Astrocyte of the spinal cord (primary cell): ENCODE results near the gene CDHR2.

ENCODE experiments used
- DNase-seq: peaks from one replicate; pipeline ENCODE4 v3.0.0; 2011; ENCODE audit warnings: low read depth, low spot score
- H3K4me3 ChIP-seq: 2 replicates; pipeline ENCODE4 v1.5.1; 2011; ENCODE audit warnings: low read depth, mild to moderate bottlenecking, low read length, moderate library complexity
- CTCF ChIP-seq: IDR thresholded peaks from 2 replicates; pipeline ENCODE4 v1.5.1; 2012; ENCODE audit warnings: low read depth, mild to moderate bottlenecking, low read length, inconsistent platforms
- in situ Hi-C: cut with HindIII; loops from 2 replicates; pipeline ENCODE4 v1.10.0; 2017; ENCODE audit warnings: low sequenced_read_pairs

CDHR2 gene

GRCh38 chr5:176624142-176624541 is 75.0 kb downstream of the CDHR2 start:
- no peak overlapping the region for H3K4me3 ChIP-seq
- DNase-seq, result no peak
- TF ChIP-seq CTCF, result no peak
- in situ Hi-C loops, result no loop called here

- DNase-seq, result no peak
- no peak overlapping the region for H3K4me3 ChIP-seq
- in situ Hi-C loops, result no loop called here
- TF ChIP-seq CTCF, result no peak
Observed at GRCh38 chr5:176624938-176625337, 75.8 kb downstream of the CDHR2 start.

- DNase-seq, result no peak
- TF ChIP-seq CTCF, result no peak
- no peak overlapping the region for H3K4me3 ChIP-seq
- in situ Hi-C loops, result no loop called here
Observed at GRCh38 chr5:176625512-176625911, 76.4 kb downstream of the CDHR2 start.

- no peak for DNase-seq
- no peak for TF ChIP-seq CTCF
- no peak overlapping the region for H3K4me3 ChIP-seq
- in situ Hi-C loops, result no loop called here
Observed at GRCh38 chr5:176625966-176626875, 77.1 kb downstream of the CDHR2 start.

GRCh38 chr5:176626876-176627236 is 77.7 kb downstream of the CDHR2 start:
- H3K4me3 ChIP-seq, result no peak overlapping the region
- no peak for TF ChIP-seq CTCF
- in situ Hi-C loops, result no loop called here
- DNase-seq, result no peak

- no peak for TF ChIP-seq CTCF
- DNase-seq, result no peak
- no peak overlapping the region for H3K4me3 ChIP-seq
- in situ Hi-C loops, result no loop called here
Observed at GRCh38 chr5:176627582-176627981, 78.4 kb downstream of the CDHR2 start.
